Mononuclear cell (primary cell): ENCODE data around the gene RFX2. TPM values are rescaled to one million over a fixed set of nuclear protein-coding genes. Genes with fewer than 3 reads are reported as not detected.
"Not testable (repeated sequence)": the region's sequence is repeated elsewhere in the genome, so short reads cannot be mapped to it uniquely, and the experiment has no call there.

Source experiments
- H3K27me3 ChIP-seq: 2 replicates; pipeline ENCODE4 v1.6.0; 2011; ENCODE audit warnings: low read length, control low read depth; ENCODE audit not compliant: insufficient read depth
- H3K4me1 ChIP-seq: 2 replicates; pipeline ENCODE4 v1.5.1; 2011; ENCODE audit warnings: mild to moderate bottlenecking, low read length, control low read depth; ENCODE audit not compliant: insufficient read depth
- H3K4me3 ChIP-seq: 2 replicates; pipeline ENCODE4 v1.5.1; 2011; ENCODE audit warnings: mild to moderate bottlenecking, low read length, moderate library complexity
- H3K9me3 ChIP-seq: 2 replicates; pipeline ENCODE4 v1.5.1; 2011; ENCODE audit warnings: low read depth, mild to moderate bottlenecking, control low read depth, low read length
- total RNA-seq: library from RNA; depleted of rRNA; stranded (reverse); fragments of >200 nt; gene quantifications from one replicate; pipeline ENCODE4 v1.2.3, GENCODE V29; 2012

Gene RFX2
- total RNA-seq, 1 donor: 11.3 TPM

DNA sequence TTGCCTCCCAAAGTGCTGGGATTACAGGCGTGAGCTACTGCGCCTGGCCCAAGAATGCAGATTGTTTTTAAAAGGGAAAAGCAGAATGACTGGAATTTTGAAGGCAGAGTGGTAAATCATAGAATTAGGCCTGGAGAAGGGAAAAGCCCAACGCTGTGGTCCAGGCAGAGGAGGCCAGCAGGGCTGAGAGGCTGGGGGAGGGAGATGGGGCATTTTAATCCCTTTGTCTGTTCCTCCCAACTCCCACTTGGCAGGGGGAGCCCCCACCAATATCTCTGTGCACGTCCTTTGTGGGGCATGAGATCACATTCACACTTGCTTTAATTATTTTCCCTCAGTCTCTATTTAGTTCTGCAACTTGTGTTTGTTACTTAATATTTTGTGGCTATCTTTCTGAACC, 77.9 kb downstream of the RFX2 start:
- no peaks in the 10 kb centered on the region for H3K27me3 ChIP-seq
- H3K4me3 ChIP-seq: no peak overlapping the region
- H3K9me3 ChIP-seq: no peaks in the 10 kb centered on the region
- no peaks in the 10 kb centered on the region for H3K4me1 ChIP-seq

DNA sequence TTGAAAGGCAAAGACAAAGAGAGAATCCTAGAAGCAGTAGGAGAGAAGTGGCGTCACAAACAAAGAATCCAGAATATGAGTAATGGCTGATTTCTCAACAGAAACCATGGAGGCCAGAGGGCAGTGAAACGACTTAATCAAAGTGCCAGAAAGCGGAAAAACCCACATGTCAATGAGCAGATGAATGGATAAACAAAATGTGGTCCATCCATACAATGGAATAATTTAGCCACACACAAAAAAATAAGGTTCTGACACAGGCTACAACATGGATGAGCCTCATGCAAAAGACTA, 80.1 kb downstream of the RFX2 start:
- Histone ChIP-seq H3K27me3 (no peaks in the 10 kb centered on the region), H3K9me3 (no peaks in the 10 kb centered on the region), H3K4me3 (no peak overlapping the region), H3K4me1 (no peaks in the 10 kb centered on the region)

DNA sequence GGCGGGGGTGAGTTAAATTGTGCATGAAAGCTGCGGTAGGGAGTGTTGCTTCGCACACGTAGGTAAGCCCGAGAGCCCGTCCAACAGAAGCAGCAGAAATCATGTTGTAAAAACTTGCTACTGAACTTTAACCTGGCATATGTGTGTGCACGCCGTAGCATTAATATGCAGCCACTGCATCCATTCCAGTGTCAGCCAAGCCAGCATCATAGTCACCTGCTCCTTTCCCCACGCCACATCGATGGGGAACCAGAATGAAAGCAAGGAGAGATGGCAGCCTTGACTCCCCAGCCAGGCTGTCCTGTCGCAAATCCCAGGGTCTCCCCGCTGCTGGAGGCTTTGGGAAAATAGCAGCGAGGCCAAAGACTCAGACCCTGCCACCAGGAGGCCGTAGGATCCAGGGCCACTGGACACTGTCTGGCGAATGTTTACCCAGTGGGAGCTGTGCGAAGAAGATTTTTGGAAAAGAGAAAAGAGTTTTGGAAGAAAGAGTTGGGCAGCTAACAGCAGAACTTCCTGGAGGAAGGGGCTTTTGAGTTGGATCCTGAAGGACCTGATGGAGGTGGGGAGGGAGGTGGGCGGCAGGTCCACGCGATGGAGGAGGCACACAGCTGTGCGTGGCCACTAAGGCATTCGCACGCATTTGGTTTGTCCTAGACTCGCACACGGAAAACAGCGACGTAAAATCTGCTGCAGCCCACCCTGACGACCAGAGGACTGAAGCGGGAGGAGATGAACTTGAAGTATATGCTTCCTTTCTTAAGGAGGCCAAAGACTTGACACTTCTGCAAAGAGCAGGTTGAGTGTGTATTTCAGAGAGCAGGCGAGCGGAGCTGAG, 83.7 kb downstream of the RFX2 start:
- no peaks in the 10 kb centered on the region for H3K9me3 ChIP-seq
- H3K27me3 ChIP-seq: no peaks in the 10 kb centered on the region
- no peaks in the 10 kb centered on the region for H3K4me1 ChIP-seq
- no peak overlapping the region for H3K4me3 ChIP-seq

- not testable (repeated sequence) for H3K4me1 ChIP-seq, H3K4me3 ChIP-seq, H3K9me3 ChIP-seq, H3K27me3 ChIP-seq
These were observed 85.5 kb downstream of the RFX2 start for GRCh38 chr19:6024756-6025155.

DNA sequence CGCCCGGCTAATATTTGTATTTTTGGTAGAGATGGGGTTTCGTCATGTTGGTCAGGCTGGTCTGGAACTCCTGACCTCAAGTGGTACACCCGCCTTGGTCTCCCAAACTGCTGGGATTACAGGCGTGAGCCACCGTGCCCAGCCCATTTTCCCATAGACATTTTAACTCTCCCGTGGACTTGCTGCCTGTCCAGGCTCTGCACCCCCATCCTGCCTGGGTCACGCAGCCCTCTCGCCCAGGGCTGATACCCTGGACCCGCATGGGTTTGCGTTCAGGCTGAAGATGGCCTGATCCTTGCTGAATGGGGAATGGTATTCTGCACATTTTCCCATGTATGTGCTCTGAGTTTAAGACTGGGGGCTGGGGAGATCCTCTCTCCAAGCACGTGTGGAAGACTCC, 86.4 kb downstream of the RFX2 start:
- Histone ChIP-seq H3K4me1 (no peaks in the 10 kb centered on the region), H3K4me3 (no peak overlapping the region), H3K9me3 (no peaks in the 10 kb centered on the region), H3K27me3 (no peaks in the 10 kb centered on the region)

GRCh38 chr19:6023085-6023682, 87.1 kb downstream of the RFX2 start:
- no peaks in the 10 kb centered on the region for H3K9me3 ChIP-seq
- no peak overlapping the region for H3K4me3 ChIP-seq
- H3K4me1 ChIP-seq: no peaks in the 10 kb centered on the region
- H3K27me3 ChIP-seq: no peaks in the 10 kb centered on the region

- Histone ChIP-seq H3K4me3 (no peak overlapping the region), H3K9me3 (no peaks in the 10 kb centered on the region), H3K27me3 (no peaks in the 10 kb centered on the region), H3K4me1 (no peaks in the 10 kb centered on the region)
These were observed 87.7 kb downstream of the RFX2 start for GRCh38 chr19:6022570-6023064.

GRCh38 chr19:6021878-6022569, 88.3 kb downstream of the RFX2 start:
- no peaks in the 10 kb centered on the region for H3K27me3 ChIP-seq
- no peaks in the 10 kb centered on the region for H3K9me3 ChIP-seq
- H3K4me1 ChIP-seq: no peaks in the 10 kb centered on the region
- H3K4me3 ChIP-seq: no peak overlapping the region

GRCh38 chr19:6020972-6021805, 89.1 kb downstream of the RFX2 start:
- H3K4me3 ChIP-seq: no peak overlapping the region
- H3K4me1 ChIP-seq: no peaks in the 10 kb centered on the region
- no peaks in the 10 kb centered on the region for H3K27me3 ChIP-seq
- no peaks in the 10 kb centered on the region for H3K9me3 ChIP-seq

GRCh38 chr19:6020166-6020882, 90.0 kb downstream of the RFX2 start:
- H3K9me3 ChIP-seq: no peaks in the 10 kb centered on the region
- H3K4me3 ChIP-seq: no peak overlapping the region
- no peaks in the 10 kb centered on the region for H3K4me1 ChIP-seq
- no peaks in the 10 kb centered on the region for H3K27me3 ChIP-seq

- H3K9me3 ChIP-seq: no peaks in the 10 kb centered on the region
- H3K4me3 ChIP-seq: no peak overlapping the region
- no peaks in the 10 kb centered on the region for H3K27me3 ChIP-seq
- H3K4me1 ChIP-seq: no peaks in the 10 kb centered on the region
These were observed 91.5 kb downstream of the RFX2 start for GRCh38 chr19:6018786-6019185.

- H3K27me3 ChIP-seq: no peaks in the 10 kb centered on the region
- H3K9me3 ChIP-seq: no peaks in the 10 kb centered on the region
- H3K4me3 ChIP-seq: no peak overlapping the region
- no peaks in the 10 kb centered on the region for H3K4me1 ChIP-seq
These were observed 92.7 kb downstream of the RFX2 start for GRCh38 chr19:6017576-6017975.

- H3K4me3 ChIP-seq: no peak overlapping the region
- no peaks in the 10 kb centered on the region for H3K9me3 ChIP-seq
- H3K27me3 ChIP-seq: no peaks in the 10 kb centered on the region
- no peaks in the 10 kb centered on the region for H3K4me1 ChIP-seq
These were observed 94.3 kb downstream of the RFX2 start for GRCh38 chr19:6015841-6016545.

DNA sequence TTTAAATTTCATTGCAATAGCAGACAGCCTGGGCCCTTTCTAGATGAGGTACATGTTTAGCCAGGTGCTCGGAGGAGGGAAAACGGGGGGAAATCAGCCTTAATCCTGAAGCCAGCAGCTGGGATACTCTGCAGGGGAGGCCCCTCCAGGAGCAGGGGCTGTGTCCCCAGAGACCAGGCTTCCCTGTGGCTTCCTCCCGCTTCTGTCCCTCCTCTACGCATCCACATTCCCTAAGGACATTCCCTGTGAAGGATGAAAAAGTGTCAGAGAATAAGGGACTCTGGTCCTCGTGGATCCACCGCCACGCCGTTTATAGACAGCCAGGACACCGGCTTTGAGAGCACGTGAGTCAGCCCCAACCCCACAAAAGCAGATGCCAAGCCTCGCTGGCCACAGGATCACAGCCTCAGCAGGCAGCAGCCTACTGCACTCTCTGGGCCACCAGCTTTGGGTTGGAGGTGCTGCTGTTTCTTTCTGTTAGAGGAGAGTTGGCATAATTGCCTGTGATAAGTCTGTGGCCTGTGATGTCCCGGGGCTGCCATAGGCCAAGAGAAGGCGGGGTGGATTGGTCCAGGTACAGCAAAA, 95.7 kb downstream of the RFX2 start:
- Histone ChIP-seq H3K4me1 (no peaks in the 10 kb centered on the region), H3K27me3 (no peaks in the 10 kb centered on the region), H3K9me3 (no peaks in the 10 kb centered on the region), H3K4me3 (no peak overlapping the region)
